Activated CD4-positive, CD25-positive, alpha-beta regulatory T cell treated with anti-CD3 and anti-CD28 coated beads, Interleukin-2, amount 50 U/mL, for 72 hours (primary cell): Measurements from ENCODE around the gene RGS9BP.
A peak's percentile ranks its signal among the peaks of the same experiment; 100 is the strongest.
"Not testable (repeated sequence)": the region's sequence is repeated elsewhere in the genome, so short reads cannot be mapped to it uniquely, and the experiment has no call there.

ENCODE experiments used
- DNase-seq: peaks from one replicate; pipeline ENCODE4 v3.0.0; 2021

Gene RGS9BP

DNA sequence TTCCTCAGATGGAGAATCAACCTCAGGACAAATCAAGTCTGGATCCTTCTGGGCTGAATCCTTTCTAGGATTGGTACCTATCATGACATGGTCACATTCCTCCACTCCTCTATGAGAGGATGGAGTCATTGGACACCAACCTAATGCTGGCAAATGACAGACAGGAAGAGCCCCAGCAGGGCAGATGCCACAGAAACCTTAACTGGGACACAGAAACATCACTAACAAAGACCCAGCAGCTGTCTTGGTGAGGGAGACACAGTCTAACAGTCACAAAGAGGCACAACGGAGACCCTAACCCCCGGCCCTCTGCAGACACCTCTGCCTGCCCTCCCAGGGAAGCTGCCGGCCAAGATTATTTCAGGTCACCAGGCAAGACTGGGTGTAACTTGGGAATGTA is 2.8 kb upstream of the RGS9BP start:
- DNase-seq, result no peak

DNA sequence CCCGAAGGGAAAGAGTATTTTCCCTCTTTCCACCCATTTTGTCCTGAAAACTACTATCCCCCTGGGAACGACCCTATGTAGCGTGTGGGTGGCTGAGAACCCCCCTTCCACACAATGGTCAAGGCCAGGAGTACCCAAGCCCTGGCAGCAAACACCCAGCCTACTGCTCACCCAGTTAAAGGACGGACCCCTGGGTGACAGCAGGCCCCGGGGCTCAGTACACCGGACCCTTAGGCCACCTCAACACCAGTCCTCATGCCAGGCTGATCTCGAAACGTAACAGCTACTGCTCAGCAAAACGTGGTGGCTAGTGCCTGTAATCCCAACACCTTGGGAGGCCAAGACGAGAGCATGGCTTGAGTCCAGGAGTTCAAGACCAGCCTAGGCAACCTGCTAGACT is 2.1 kb upstream of the RGS9BP start:
- DNase-seq, result no peak

GRCh38 chr19:32674153-32674930 is 1.3 kb upstream of the RGS9BP start:
- no peak for DNase-seq

DNA sequence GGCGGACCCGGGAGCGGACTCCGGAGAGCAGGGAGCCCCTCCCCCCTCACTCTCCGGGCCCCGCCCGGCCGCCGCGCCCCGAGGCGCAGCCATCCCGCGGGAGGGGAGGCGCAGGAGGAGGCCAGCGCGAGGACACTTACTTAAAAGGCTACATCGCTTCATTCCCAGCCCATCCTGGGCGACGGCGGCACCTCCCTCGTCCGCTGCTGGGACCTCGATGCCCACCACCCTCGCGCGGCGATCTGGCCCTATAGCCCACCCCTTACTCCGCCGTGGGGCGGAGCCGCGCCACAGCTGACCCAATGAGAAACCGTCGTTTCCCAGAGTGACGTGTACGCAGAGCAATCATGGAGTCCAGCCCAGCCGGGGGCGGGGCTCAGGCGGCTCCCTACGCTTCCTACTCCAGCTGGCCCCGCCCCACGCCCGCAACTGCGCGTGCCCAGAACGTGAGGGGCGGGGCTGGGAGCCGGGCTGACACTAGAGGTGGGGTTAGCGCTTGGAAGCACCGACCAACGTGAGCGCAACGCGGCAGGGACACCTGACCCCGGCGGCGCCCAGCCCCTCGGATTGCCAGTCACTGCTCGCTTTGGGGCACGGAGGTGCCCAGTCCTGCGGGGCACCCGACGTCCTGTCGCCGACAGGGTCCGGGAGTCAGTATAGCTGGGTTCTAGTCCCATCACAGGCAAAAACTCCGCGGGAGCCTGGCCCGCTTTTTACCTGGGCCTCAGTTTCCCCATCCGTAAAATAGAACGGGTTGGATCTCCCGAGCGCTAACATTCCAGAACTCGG is 523 bp upstream of the RGS9BP start, which contains the start of gene ANKRD27:
Gene ANKRD27, minus strand, starts transcription at position 250 of the 789 bp plus-strand sequence. CDS start 16,165 bp downstream, outside the sequence.
- peak; percentile 99 for DNase-seq

- peak; percentile 38 for DNase-seq
These were observed 692 bp downstream of the RGS9BP start for GRCh38 chr19:32676186-32676894.

GRCh38 chr19:32676895-32677359 is 1.3 kb downstream of the RGS9BP start:
- no peak for DNase-seq

GRCh38 chr19:32677657-32678056 is 2.0 kb downstream of the RGS9BP start:
- no peak for DNase-seq

GRCh38 chr19:32680986-32681385 is 5.3 kb downstream of the RGS9BP start:
- DNase-seq, result no peak

GRCh38 chr19:32682317-32682716 is 6.7 kb downstream of the RGS9BP start:
- DNase-seq, result no peak

- DNase-seq, result no peak
These were observed 11.3 kb downstream of the RGS9BP start for GRCh38 chr19:32686847-32687475.

DNA sequence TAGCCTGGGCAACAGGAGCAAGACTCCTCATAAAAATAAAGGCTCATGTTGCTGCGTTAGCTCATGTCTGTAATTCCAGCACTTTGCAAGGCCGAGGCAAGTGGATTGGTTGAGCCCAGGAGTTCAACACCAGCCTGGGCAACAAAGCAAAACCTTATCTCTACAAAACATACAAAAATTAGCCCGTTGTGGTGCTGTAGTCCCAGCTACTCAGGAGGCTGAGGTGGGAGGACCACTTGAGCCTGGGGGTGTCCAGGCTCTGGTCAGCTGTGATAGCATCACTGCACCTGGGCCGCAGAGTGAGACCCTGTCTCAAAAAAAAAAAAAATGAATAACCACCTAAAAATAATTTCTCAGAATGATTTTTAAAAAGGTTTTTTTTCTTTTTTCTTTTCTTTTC is 12.0 kb downstream of the RGS9BP start:
- no peak for DNase-seq

GRCh38 chr19:32688311-32688710 is 12.7 kb downstream of the RGS9BP start:
- no peak for DNase-seq

GRCh38 chr19:32691291-32691951 is 15.8 kb downstream of the RGS9BP start, which contains the start of gene NUDT19:
Gene NUDT19 (plus strand): TSS chr19:32691821. CDS start chr19:32691961, 140 bp downstream.
- DNase-seq, result peak; percentile 81

GRCh38 chr19:32691952-32692726 is 16.5 kb downstream of the RGS9BP start:
- peak; percentile 77 for DNase-seq

GRCh38 chr19:32692727-32693061 is 17.0 kb downstream of the RGS9BP start:
- DNase-seq, result no peak

DNA sequence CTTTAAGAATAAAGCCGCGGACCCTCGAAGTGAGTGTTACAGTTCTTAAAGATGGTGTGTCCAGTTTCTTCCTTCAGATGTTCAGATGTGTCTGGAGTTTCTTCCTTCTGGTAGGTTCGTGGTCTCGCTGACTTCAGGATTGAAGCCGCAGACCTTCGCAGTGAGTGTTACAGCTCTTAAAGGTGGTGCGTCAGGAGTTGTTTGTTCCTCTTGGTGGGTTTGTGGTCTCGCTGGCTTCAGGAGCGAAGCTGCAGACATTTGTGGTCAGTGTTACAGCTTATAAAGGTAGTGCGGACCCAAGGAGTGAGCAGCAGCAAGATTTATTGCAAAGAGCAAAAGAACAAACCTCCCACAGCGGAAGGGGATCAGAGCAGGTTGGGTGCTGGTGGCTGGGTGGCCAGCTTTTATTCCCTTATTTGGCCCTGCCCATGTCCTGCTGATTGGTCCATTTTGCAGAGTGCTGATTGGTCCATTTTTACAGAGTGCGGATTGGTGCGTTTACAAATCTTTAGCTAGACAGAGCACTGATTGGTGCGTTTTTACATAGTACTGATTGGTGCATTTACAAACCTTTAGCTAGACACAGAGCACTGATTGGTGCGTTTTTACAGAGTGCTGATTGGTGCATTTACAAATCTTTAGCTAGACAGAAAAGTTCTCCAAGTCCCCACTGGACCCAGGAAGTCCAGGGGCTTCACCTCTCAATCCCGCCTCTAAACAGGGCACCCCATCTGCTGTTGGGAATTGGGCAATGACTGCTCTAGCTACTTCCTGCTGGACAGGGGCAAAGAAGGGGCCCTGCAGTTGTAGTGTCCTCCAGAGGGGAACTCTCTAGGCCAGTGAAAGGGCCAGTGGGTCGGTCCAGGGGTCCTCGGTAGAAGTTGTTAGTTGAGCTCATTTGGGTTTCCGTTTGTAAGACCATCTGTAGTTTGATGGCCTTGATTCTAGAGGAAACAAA is 17.8 kb downstream of the RGS9BP start:
- DNase-seq, result peak; percentile 50

GRCh38 chr19:32694316-32694715 is 18.7 kb downstream of the RGS9BP start:
- DNase-seq, result not testable (repeated sequence)

GRCh38 chr19:32694851-32695250 is 19.2 kb downstream of the RGS9BP start:
- not testable (repeated sequence) for DNase-seq

DNA sequence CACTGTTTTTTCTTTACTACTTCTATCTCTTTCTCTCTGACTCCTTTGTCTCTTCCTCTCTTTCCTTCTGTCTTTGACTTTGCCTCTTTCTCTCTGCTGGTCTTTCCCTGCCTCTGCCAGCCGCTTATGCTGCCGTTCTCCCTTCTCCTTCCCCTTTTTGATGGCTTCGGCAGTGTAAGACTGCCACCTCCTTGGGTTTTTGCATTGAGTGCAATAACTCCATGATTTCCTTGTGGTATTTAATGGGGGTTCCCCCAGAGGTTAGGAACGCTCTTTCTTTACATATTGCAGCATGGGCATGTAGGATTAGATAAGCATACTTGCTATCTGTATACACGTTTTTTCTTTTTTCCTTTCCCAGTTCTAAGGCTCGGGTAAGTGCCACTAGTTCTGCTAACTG is 19.9 kb downstream of the RGS9BP start:
- DNase-seq, result not testable (repeated sequence)

- not testable (repeated sequence) for DNase-seq
These were observed 21.1 kb downstream of the RGS9BP start for GRCh38 chr19:32696771-32697170.
